Vagina (tissue), 2 donors: ENCODE data around the gene CAPZA1. TPM values are rescaled to one million over a fixed set of nuclear protein-coding genes. Genes with fewer than 3 reads are reported as not detected.

Experiments used
- DNase-seq, 2 donors: peaks; one replicate each; pipeline ENCODE4 v3.0.0-alpha.2; 2017; ENCODE audit errors: extremely low spot score in 2 of 2
- H3K27ac ChIP-seq: fragments of 200-600 bp; sonication (generic); one replicate; pipeline ENCODE4 v1.5.1; 2019
- H3K27me3 ChIP-seq: fragments of 200-600 bp; sonication (generic); one replicate; pipeline ENCODE4 v1.5.1; 2019
- H3K36me3 ChIP-seq, 2 donors: fragments of 200-600 bp; sonication (generic); one replicate each; pipeline ENCODE4 v1.5.1; 2017 to 2019
- H3K4me1 ChIP-seq: fragments of 200-600 bp; sonication (generic); one replicate; pipeline ENCODE4 v1.5.1; 2019
- H3K4me3 ChIP-seq, 2 donors: fragments of 200-600 bp; sonication (generic); 1 replicate in 1 of 2; 2 replicates in 1 of 2; pipeline ENCODE4 v1.5.1; 2016 to 2019
- H3K9me3 ChIP-seq: fragments of 200-600 bp; sonication (generic); one replicate; pipeline ENCODE4 v1.5.1; 2019
- POLR2A ChIP-seq, 2 donors: fragments of 450-650 bp; IDR thresholded peaks; one replicate each; pipeline ENCODE4 v1.6.1; 2017; ENCODE audit warnings: antibody characterized with exemption in 2 of 2, mild to moderate bottlenecking in 2 of 2, moderate library complexity in 2 of 2
- POLR2AphosphoS5 ChIP-seq, 2 donors: sonication (generic); formaldehyde crosslinking; IDR thresholded peaks; one replicate each; pipeline ENCODE4 v1.9.0; 2017; ENCODE audit warnings: antibody characterized with exemption in 2 of 2, mild to moderate bottlenecking in 2 of 2, low read depth in 1 of 2; ENCODE audit not compliant: insufficient read depth in 1 of 2
- intact Hi-C: fragments of 100-400 bp; cut with DNase I; formaldehyde crosslinking; loops from one replicate; pipeline ENCODE4 v1.15.1; 2023
- total RNA-seq: library from RNA; depleted of rRNA; stranded (reverse); fragments of >200 nt; gene quantifications from one replicate; pipeline ENCODE4 v1.2.3, GENCODE V29; 2016
- TF ChIP-seq, protein P1 (sequence below), 3 experiments: fragments of 450-650 bp in 2 of 3; fragments of 200-600 bp in 1 of 3; sonication (generic) in 1 of 3; IDR thresholded peaks; one replicate each; pipeline ENCODE4 v1.5.1; 2017 to 2019; ENCODE audit warnings: antibody characterized with exemption in 3 of 3, mild to moderate bottlenecking in 2 of 3, moderate library complexity in 2 of 3

The CAPZA1 gene
- total RNA-seq, 1 donor from 2014 or later, result 126 TPM

DNA sequence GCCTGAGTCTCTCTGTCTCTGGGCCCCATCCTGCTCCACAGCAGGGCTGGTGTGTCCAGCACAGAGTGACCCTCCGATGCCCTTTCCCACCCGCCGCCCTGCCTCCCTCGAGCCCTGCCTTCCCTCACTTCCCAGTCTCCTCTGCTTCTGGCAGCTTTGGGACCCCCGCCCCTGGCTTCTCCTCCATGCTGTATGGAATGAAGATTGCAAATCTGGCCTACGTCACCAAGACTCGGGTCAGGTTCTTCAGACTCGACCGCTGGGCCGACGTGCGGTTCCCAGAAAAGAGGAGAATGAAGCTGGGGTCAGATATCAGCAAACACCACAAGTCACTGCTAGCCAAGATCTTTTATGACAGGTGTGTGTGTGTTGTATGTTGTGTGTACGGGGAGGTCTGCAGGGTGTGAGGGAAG lies 69.2 kb downstream of the CAPZA1 start:
- Histone ChIP-seq H3K36me3 (peaks cover 0 to 39% of the 10 kb centered on the region in 2 donors), H3K27ac (peak overlapping the region; percentile 39), H3K9me3 (no peaks in the 10 kb centered on the region), H3K4me3 (no peak overlapping the region), H3K4me1 (peaks cover 24% of the 10 kb centered on the region), H3K27me3 (no peaks in the 10 kb centered on the region)
- intact Hi-C loops, result no loop called here
- DNase-seq, result peak in 1 of 2 donors; percentile 86
- TF ChIP-seq POLR2A (IDR thresholded peaks at IDR 0.05) (no peak), POLR2AphosphoS5 (IDR thresholded peaks at IDR 0.05; ENCODE audit: insufficient read depth in 1 of 2, low read depth in 1 of 2) (no peak)
- TF ChIP-seq, protein P1, sequence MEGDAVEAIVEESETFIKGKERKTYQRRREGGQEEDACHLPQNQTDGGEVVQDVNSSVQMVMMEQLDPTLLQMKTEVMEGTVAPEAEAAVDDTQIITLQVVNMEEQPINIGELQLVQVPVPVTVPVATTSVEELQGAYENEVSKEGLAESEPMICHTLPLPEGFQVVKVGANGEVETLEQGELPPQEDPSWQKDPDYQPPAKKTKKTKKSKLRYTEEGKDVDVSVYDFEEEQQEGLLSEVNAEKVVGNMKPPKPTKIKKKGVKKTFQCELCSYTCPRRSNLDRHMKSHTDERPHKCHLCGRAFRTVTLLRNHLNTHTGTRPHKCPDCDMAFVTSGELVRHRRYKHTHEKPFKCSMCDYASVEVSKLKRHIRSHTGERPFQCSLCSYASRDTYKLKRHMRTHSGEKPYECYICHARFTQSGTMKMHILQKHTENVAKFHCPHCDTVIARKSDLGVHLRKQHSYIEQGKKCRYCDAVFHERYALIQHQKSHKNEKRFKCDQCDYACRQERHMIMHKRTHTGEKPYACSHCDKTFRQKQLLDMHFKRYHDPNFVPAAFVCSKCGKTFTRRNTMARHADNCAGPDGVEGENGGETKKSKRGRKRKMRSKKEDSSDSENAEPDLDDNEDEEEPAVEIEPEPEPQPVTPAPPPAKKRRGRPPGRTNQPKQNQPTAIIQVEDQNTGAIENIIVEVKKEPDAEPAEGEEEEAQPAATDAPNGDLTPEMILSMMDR (IDR thresholded peaks at IDR 0.05), result no peak

DNA sequence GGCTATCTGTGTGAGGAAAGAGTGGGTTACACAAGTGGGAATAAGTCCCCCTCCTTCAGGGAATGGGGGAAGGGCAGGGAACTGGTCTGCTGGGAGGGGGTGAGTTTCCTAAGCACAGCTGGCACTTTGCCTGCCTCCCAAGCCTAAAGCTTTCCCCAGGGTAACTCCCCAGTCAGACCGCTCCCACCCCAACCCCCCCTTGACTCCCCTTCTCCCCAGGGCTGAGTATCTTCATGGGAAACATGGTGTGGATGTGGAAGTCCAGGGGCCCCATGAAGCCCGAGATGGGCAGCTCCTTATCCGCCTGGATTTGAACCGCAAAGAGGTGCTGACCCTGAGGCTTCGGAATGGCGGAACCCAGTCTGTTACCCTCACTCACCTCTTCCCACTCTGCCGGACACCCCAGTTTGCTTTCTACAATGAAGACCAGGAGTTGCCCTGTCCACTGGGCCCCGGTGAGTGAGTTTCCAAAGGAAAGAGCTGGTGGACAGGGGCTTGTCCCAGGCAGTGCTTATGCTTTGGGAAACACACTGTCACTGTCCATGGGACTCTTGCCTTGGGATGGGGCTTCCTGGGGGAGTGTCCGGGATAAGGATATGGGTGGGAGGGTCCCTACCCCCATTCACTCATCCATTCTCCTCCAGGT lies 69.7 kb downstream of the CAPZA1 start:
- Histone ChIP-seq H3K9me3 (no peaks in the 10 kb centered on the region), H3K27ac (no peak overlapping the region), H3K4me1 (peaks cover 24% of the 10 kb centered on the region), H3K4me3 (no peak overlapping the region), H3K27me3 (no peaks in the 10 kb centered on the region), H3K36me3 (peaks cover 0 to 44% of the 10 kb centered on the region in 2 donors)
- intact Hi-C loops, result no loop called here
- TF ChIP-seq POLR2AphosphoS5 (IDR thresholded peaks at IDR 0.05; ENCODE audit: insufficient read depth in 1 of 2, low read depth in 1 of 2) (no peak), POLR2A (IDR thresholded peaks at IDR 0.05) (no peak)
- TF ChIP-seq, protein P1 (IDR thresholded peaks at IDR 0.05), result no peak
- no peak for DNase-seq

DNA sequence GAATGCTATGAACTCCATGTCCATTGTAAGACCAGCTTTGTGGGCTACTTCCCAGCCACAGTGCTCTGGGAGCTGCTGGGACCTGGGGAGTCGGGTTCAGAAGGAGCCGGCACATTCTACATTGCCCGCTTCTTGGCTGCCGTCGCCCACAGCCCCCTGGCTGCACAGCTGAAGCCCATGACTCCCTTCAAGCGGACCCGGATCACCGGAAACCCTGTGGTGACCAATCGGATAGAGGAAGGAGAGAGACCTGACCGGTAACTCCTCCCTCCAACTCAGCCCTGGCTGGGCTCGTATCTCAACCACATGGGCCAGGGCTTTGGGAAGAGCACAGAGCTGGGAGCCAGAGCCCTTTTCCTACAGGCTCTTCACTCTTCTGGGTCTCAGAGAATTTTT lies 70.2 kb downstream of the CAPZA1 start:
- Histone ChIP-seq H3K36me3 (peaks cover 0 to 49% of the 10 kb centered on the region in 2 donors), H3K27me3 (no peaks in the 10 kb centered on the region), H3K9me3 (no peaks in the 10 kb centered on the region), H3K4me3 (no peak overlapping the region), H3K4me1 (peaks cover 24% of the 10 kb centered on the region), H3K27ac (no peak overlapping the region)
- no peak for DNase-seq
- no peak for TF ChIP-seq POLR2A (IDR thresholded peaks at IDR 0.05)
- TF ChIP-seq, protein P1 (IDR thresholded peaks at IDR 0.05), result no peak
- no peak for TF ChIP-seq POLR2AphosphoS5 (IDR thresholded peaks at IDR 0.05; ENCODE audit: insufficient read depth in 1 of 2, low read depth in 1 of 2)
- intact Hi-C loops, result no loop called here

DNA sequence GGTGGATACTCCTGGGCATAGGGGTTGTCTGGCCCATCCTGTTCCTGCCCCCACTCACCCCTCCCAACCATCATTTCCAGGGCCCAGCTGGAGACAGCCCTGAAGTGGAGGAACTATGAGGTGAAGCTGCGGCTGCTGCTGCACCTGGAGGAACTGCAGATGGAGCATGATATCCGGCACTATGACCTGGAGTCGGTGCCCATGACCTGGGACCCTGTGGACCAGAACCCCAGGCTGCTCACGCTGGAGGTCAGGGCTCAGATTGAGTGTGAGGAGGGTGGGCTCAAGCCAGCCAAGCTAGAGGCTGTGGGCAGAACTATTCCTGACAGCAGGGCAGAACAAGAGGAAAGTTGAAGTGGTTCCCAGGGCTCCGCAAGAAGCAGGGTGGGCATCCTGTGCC lies 73.0 kb downstream of the CAPZA1 start:
- DNase-seq, result no peak
- Histone ChIP-seq H3K4me1 (peaks cover 10% of the 10 kb centered on the region), H3K27me3 (no peaks in the 10 kb centered on the region), H3K9me3 (no peaks in the 10 kb centered on the region), H3K4me3 (no peak overlapping the region), H3K27ac (no peak overlapping the region), H3K36me3 (peaks cover 0 to 67% of the 10 kb centered on the region in 2 donors)
- intact Hi-C loops, result no loop called here
- no peak for TF ChIP-seq POLR2A (IDR thresholded peaks at IDR 0.05)
- no peak for TF ChIP-seq POLR2AphosphoS5 (IDR thresholded peaks at IDR 0.05; ENCODE audit: insufficient read depth in 1 of 2, low read depth in 1 of 2)
- TF ChIP-seq, protein P1 (IDR thresholded peaks at IDR 0.05), result no peak

DNA sequence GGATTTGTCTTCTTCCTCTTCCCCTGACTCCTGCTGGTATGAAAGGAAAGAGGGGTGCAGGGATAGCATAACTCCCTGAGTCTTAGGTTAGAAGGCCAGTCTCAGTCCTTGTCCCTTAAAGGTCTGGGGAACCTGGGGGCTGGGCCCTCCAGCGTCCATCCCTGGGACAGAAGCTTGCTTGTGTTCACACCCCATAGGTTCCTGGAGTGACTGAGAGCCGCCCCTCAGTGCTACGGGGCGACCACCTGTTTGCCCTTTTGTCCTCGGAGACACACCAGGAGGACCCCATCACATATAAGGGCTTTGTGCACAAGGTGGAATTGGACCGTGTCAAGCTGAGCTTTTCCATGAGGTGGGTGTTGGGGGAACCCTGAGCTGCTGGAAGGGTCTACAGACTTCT lies 74.2 kb downstream of the CAPZA1 start:
- Histone ChIP-seq H3K9me3 (no peaks in the 10 kb centered on the region), H3K36me3 (peaks cover 0 to 65% of the 10 kb centered on the region in 2 donors), H3K4me3 (no peak overlapping the region), H3K4me1 (peaks cover 10% of the 10 kb centered on the region), H3K27ac (no peak overlapping the region), H3K27me3 (no peaks in the 10 kb centered on the region)
- no peak for DNase-seq
- TF ChIP-seq POLR2AphosphoS5 (IDR thresholded peaks at IDR 0.05; ENCODE audit: insufficient read depth in 1 of 2, low read depth in 1 of 2) (no peak), POLR2A (IDR thresholded peaks at IDR 0.05) (no peak)
- TF ChIP-seq, protein P1 (IDR thresholded peaks at IDR 0.05), result no peak
- intact Hi-C loops, result no loop called here
